H1 (cell line): Measurements from ENCODE around the gene PASK. TPM values are rescaled to one million over a fixed set of nuclear protein-coding genes. Genes with fewer than 3 reads are reported as not detected.

Experiments used
- JUND ChIP-seq: IDR thresholded peaks from 2 replicates; pipeline ENCODE4 v1.6.1; 2011; ENCODE audit warnings: mild to moderate bottlenecking, improper control_type of control experiment, low read length
- KDM4A ChIP-seq: IDR thresholded peaks from one replicate; pipeline ENCODE4 v1.7.1; 2012; ENCODE audit warnings: low read depth, mild to moderate bottlenecking, moderate library complexity, low read length, inconsistent platforms; ENCODE audit not compliant: severe bottlenecking
- KDM5A ChIP-seq: fragments of 200-600 bp; IDR thresholded peaks from 2 replicates; pipeline ENCODE4 v1.7.1; 2012; ENCODE audit warnings: mild to moderate bottlenecking, low read length, inconsistent platforms, mixed read lengths
- RBBP5 ChIP-seq: IDR thresholded peaks from 2 replicates; pipeline ENCODE4 v1.7.1; 2012; ENCODE audit warnings: low read depth, mild to moderate bottlenecking, inconsistent platforms, low read length, moderate library complexity, borderline replicate concordance
- SP2 ChIP-seq: IDR thresholded peaks from 2 replicates; pipeline ENCODE4 v1.6.1; 2012; ENCODE audit warnings: mild to moderate bottlenecking, low read length, inconsistent platforms
- TBP ChIP-seq: IDR thresholded peaks from 2 replicates; pipeline ENCODE4 v1.6.1; 2011; ENCODE audit warnings: low read depth, low read length, improper control_type of control experiment
- YY1 ChIP-seq: IDR thresholded peaks from 2 replicates; pipeline ENCODE4 v1.6.1; 2011; ENCODE audit warnings: low read depth, mild to moderate bottlenecking, low read length
- polyA plus RNA-seq, 7 experiments: library from polyadenylated mRNA; depleted of rRNA in 3 of 7; stranded (reverse) in 5 of 7; unstranded in 2 of 7; fragments of >200 nt in 5 of 7; fragments of 200-250 nt in 2 of 7; gene quantifications; 1 replicate in 5 of 7; 2 replicates in 1 of 7; 4 replicates in 1 of 7; pipeline versions ENCODE4 v1.2.1 to v1.2.3, GENCODE V29; 2011 to 2013; ENCODE audit warnings: missing spikeins in 2 of 7, mixed read lengths in 2 of 7
- total RNA-seq: library from RNA; stranded (reverse); fragmentation: NEBNext Ultra II Directional; extraction: Animal tissue kit (Norgen Biotek cat#: 25700); gene quantifications from 2 replicates; pipeline ENCODE4 v1.2.1, GENCODE V29; 2021

Gene PASK
- total and polyA plus RNA-seq, 2 of the 8 experiments (the other 6 are each of a cell fraction or from before 2014, with no cell fraction given) = 20.5 to 66.1 TPM

DNA sequence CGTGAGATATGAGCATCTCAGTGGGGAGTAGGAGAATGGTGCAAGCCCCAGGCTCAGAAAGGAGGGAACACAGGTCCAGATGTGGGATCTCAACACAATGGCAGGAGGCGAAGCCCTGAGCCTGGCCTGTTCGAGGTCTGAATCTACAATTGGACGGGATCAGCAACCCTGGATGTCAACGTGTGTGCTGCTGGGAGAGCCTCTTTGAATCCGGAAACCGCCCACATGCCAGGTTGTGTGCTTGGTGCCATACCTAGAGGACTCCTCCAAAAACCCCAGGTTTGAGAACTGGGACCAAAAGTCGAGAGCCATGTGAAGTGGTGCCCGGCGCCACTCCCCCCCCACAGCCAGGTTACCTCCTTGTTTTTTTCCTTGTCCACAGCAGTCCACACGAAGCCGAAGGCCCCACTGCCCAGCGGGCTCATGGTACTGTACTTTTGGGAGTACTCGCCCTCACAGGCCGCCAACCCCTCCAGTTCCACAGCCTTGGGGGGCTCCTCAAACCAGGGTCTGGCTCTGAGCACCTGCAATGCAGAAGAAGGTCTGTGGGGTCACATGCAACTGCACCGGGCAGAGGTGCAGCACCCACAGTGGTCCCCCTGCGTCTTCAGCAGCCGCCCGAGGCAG, 26.8 kb downstream of the PASK start (continued):
- TF ChIP-seq RBBP5 (no peak), KDM5A (no peak), KDM4A (no peak), YY1 (no peak), SP2 (no peak), JUND (no peak), TBP (no peak)
